Measurements from ENCODE around the gene COG2. TPM values are rescaled to one million over a fixed set of nuclear protein-coding genes. Genes with fewer than 3 reads are reported as not detected.

COG2 gene
- total RNA-seq, 6 experiments from 2014 or later, result 17.0 to 23.0 (median 20.6) TPM

GRCh38 chr1:230611128-230611877 is 31.0 kb upstream of the COG2 start:
- Mint-ChIP-seq H3K4me1 (ENCODE audit: low read depth) (no peaks in the 10 kb centered on the region), H3K27ac (no peak overlapping the region), H3K27me3 (ENCODE audit: insufficient read depth) (no peaks in the 10 kb centered on the region; the same call in 1 of the 2 replicates)

GRCh38 chr1:230611878-230612235 is 30.4 kb upstream of the COG2 start:
- TF ChIP-seq, protein P1, sequence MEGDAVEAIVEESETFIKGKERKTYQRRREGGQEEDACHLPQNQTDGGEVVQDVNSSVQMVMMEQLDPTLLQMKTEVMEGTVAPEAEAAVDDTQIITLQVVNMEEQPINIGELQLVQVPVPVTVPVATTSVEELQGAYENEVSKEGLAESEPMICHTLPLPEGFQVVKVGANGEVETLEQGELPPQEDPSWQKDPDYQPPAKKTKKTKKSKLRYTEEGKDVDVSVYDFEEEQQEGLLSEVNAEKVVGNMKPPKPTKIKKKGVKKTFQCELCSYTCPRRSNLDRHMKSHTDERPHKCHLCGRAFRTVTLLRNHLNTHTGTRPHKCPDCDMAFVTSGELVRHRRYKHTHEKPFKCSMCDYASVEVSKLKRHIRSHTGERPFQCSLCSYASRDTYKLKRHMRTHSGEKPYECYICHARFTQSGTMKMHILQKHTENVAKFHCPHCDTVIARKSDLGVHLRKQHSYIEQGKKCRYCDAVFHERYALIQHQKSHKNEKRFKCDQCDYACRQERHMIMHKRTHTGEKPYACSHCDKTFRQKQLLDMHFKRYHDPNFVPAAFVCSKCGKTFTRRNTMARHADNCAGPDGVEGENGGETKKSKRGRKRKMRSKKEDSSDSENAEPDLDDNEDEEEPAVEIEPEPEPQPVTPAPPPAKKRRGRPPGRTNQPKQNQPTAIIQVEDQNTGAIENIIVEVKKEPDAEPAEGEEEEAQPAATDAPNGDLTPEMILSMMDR (IDR thresholded peaks at IDR 0.05), result no peak
- H3K4me3 Mint-ChIP-seq, result no peak overlapping the region
- no peaks in the 10 kb centered on the region for H3K4me1 Mint-ChIP-seq (ENCODE audit: low read depth)
- H3K36me3 Mint-ChIP-seq (ENCODE audit: low read depth), result no peaks in the 10 kb centered on the region
- H3K27me3 Mint-ChIP-seq (ENCODE audit: insufficient read depth), result no peaks in the 10 kb centered on the region; the same call in 1 of the 2 replicates
- H3K9me3 Mint-ChIP-seq, result no peaks in the 10 kb centered on the region
- H3K27ac Mint-ChIP-seq, result no peak overlapping the region
- DNase-seq, result no peak

More at GRCh38 chr1:230611128-230611877, 31.0 kb upstream of the COG2 start:
- Mint-ChIP-seq H3K9me3 (no peaks in the 10 kb centered on the region), H3K4me3 (no peak overlapping the region), H3K36me3 (ENCODE audit: low read depth) (no peaks in the 10 kb centered on the region)
- TF ChIP-seq, protein P1 (IDR thresholded peaks at IDR 0.05), result no peak
- DNase-seq, result no peak

DNA sequence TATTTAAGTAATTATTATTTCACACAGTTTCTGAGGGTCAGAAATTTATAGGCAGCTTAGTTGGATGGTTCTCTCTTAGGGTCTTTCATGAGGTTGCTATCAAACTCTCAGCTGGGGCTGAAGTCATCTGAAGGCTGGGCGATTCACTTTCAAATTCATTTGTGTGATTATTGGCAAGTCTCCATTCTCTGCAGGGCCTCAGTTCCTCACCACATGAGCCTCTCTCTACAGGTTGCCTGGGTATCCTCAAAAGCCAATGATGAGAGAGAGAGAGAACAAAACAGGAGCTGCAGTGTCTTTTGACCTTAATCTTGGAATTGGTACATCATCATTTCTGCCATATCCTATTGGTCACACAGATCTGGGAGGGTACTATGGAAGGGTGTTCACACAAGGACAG is 29.6 kb upstream of the COG2 start:
- no peak overlapping the region for H3K27ac Mint-ChIP-seq

DNA sequence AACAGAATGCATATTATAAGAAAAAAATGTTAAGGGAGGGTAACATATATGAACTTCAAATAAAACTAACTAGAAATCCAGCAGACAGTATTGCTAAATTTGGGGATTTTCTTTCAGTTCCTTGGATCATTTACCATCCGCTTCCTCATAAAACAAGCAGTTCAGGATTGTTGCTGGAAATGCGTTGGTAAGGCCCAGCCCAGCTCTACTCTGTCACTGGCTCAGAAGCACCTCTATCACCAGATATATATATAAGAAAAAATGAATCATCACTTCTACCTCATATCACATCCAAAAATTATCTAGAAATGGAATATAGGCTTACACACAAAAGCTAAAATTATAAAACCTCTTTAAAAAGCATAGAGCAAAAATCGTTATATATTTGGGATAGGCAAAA is 28.2 kb upstream of the COG2 start:
- H3K27me3 Mint-ChIP-seq (ENCODE audit: insufficient read depth), result no peaks in the 10 kb centered on the region; the same call in 1 of the 2 replicates
- no peak for DNase-seq
- H3K4me1 Mint-ChIP-seq (ENCODE audit: low read depth), result no peaks in the 10 kb centered on the region
- no peaks in the 10 kb centered on the region for H3K36me3 Mint-ChIP-seq (ENCODE audit: low read depth)
- H3K4me3 Mint-ChIP-seq, result no peak overlapping the region
- H3K9me3 Mint-ChIP-seq, result no peaks in the 10 kb centered on the region
- no peak overlapping the region for H3K27ac Mint-ChIP-seq
- TF ChIP-seq, protein P1 (IDR thresholded peaks at IDR 0.05), result no peak

More for the DNA sequence above, 29.6 kb upstream of the COG2 start:
- H3K4me3 Mint-ChIP-seq, result no peak overlapping the region
- no peaks in the 10 kb centered on the region for H3K9me3 Mint-ChIP-seq
- no peaks in the 10 kb centered on the region for H3K36me3 Mint-ChIP-seq (ENCODE audit: low read depth)
- DNase-seq, result no peak
- H3K4me1 Mint-ChIP-seq (ENCODE audit: low read depth), result no peaks in the 10 kb centered on the region
- no peaks in the 10 kb centered on the region; the same call in 1 of the 2 replicates for H3K27me3 Mint-ChIP-seq (ENCODE audit: insufficient read depth)
- TF ChIP-seq, protein P1 (IDR thresholded peaks at IDR 0.05), result no peak

- H3K27me3 Mint-ChIP-seq (ENCODE audit: insufficient read depth), result peaks cover 2% of the 10 kb centered on the region
- no peak for DNase-seq
- H3K36me3 Mint-ChIP-seq (ENCODE audit: low read depth), result no peaks in the 10 kb centered on the region
- no peaks in the 10 kb centered on the region for H3K4me1 Mint-ChIP-seq (ENCODE audit: low read depth)
- no peak overlapping the region for H3K4me3 Mint-ChIP-seq
- H3K9me3 Mint-ChIP-seq, result no peaks in the 10 kb centered on the region
- TF ChIP-seq, protein P1 (IDR thresholded peaks at IDR 0.05), result no peak
- no peak overlapping the region for H3K27ac Mint-ChIP-seq
Observed at GRCh38 chr1:230618537-230618936, 23.7 kb upstream of the COG2 start.

All from HFFc6 (cell line).